ENCODE measurements around the gene IL17B. TPM values are rescaled to one million over a fixed set of nuclear protein-coding genes. Genes with fewer than 3 reads are reported as not detected.

The IL17B gene
- total and polyA plus RNA-seq, 2 of the 8 experiments (the other 6 are each of a cell fraction or from before 2014, with no cell fraction given) = 0.18 TPM; not detected in 1

GRCh38 chr5:149427374-149427773 lies 48.3 kb upstream of the IL17B start:
- ChIA-PET POLR2A (ENCODE audit: partially characterized antibody) (no interaction called here), CTCF (ENCODE audit: partially characterized antibody) (interaction anchor here (1.5 to 22.4 kb wide), 4 partner anchors 16 to 134 kb away, joined by 5 to 1310 read pairs (median 252); partner anchors contain the start of genes IL17B and PCYOX1L)
- no peak for FAIRE-seq
- Histone ChIP-seq H2BK12ac (ENCODE audit: low read depth, low read length) (no peak overlapping the region), H4K5ac (ENCODE audit: insufficient read length, low read depth, low read length) (no peak overlapping the region), H4K91ac (replicated peaks; ENCODE audit: insufficient read length, low read length) (no peak overlapping the region), H3K23me2 (ENCODE audit: low read depth, low read length) (no peaks in the 10 kb centered on the region), H3K4me2 (ENCODE audit: insufficient read depth in 1 of 2, low read depth in 2 of 2, low read length in 2 of 2) (no peak overlapping the region), H2BK5ac (ENCODE audit: low read depth, low read length) (no peak overlapping the region), H3K27ac (ENCODE audit: low read depth, low read length) (no peak overlapping the region), H3K27me3 (replicated peaks in 1 of 4; ENCODE audit: control insufficient read depth in 3 of 4, extremely low read depth in 1 of 4, insufficient read depth in 3 of 4, low read length in 3 of 4) (no peaks in the 10 kb centered on the region), H3K36me3 (ENCODE audit: control insufficient read depth in 2 of 4, insufficient read depth in 4 of 4, low read length in 3 of 4) (no peaks in the 10 kb centered on the region), H3K9me3 (ENCODE audit: insufficient read depth in 2 of 2, low read depth in 1 of 2, low read length in 1 of 2) (no peaks in the 10 kb centered on the region), H3K56ac (replicated peaks; ENCODE audit: insufficient read length, low read depth, low read length) (no peak overlapping the region), H3K9ac (replicated peaks in 1 of 4; ENCODE audit: extremely low read depth in 1 of 4, low read depth in 3 of 4, low read length in 3 of 4) (no peak overlapping the region), H3K4me3 (ENCODE audit: extremely low read depth in 1 of 4, insufficient read depth in 2 of 4, low read depth in 3 of 4, low read length in 4 of 4) (no peak overlapping the region), H4K20me1 (replicated peaks in 1 of 2; ENCODE audit: control insufficient read depth in 1 of 2, insufficient read depth in 2 of 2, low read length in 2 of 2) (no peaks in the 10 kb centered on the region), H2BK120ac (replicated peaks; ENCODE audit: low read depth, low read length) (no peak overlapping the region), H3K79me1 (ENCODE audit: low read depth, low read length) (no peaks in the 10 kb centered on the region), H4K8ac (ENCODE audit: extremely low read depth, insufficient read depth, low read length) (no peak overlapping the region), H3K18ac (ENCODE audit: extremely low read depth, low read length) (no peak overlapping the region), H2BK20ac (ENCODE audit: low read length) (no peak overlapping the region), H3K23ac (ENCODE audit: insufficient read length) (no peak overlapping the region), H2BK15ac (ENCODE audit: low read length) (no peak overlapping the region), H2AK5ac (ENCODE audit: low read depth, low read length) (no peak overlapping the region), H3K4me1 (replicated peaks in 1 of 4; ENCODE audit: control insufficient read depth in 3 of 4, insufficient read depth in 4 of 4, low read length in 3 of 4) (peaks cover 10 to 24% (median 21%) of the 10 kb centered on the region in 4 experiments; a peak in 6 of 7 replicates), H2AFZ (ENCODE audit: low read length) (no peak overlapping the region), H3K79me2 (ENCODE audit: control insufficient read depth in 1 of 2, insufficient read depth in 2 of 2, low read length in 2 of 2) (no peaks in the 10 kb centered on the region), H3K14ac (ENCODE audit: insufficient read length) (no peak overlapping the region), H3K4ac (replicated peaks; ENCODE audit: insufficient read length, low read depth, low read length) (no peak overlapping the region)
- 81% methylated on average over 4 of the region's 4 CpGs; no CpG with 5 or more reads in 1 of the 2 experiments for WGBS, 2 experiments (ENCODE audit: extremely low coverage in 1 of 2, insufficient coverage in 1 of 2, insufficient read length in 1 of 2, insufficient replicate concordance in 2 of 2, low coverage in 1 of 2, low lambda C conversion rate in 2 of 2, missing lambda C conversion rate in 1 of 2)
- no peak for DNase-seq (ENCODE audit: low read depth in 1 of 2, low spot score in 2 of 2)
- TF ChIP-seq RAD21 (IDR thresholded peaks at IDR 0.05 in 1 of 2, conservative IDR thresholded peaks at IDR 0.05 in 1 of 2; ENCODE audit: low read depth in 2 of 2, low read length in 2 of 2) = no peak
- TF ChIP-seq PHF8 (conservative IDR thresholded peaks at IDR 0.05; ENCODE audit: low read depth, low read length) = no peak
- no peak for TF ChIP-seq EGR1 (IDR thresholded peaks at IDR 0.05; ENCODE audit: borderline replicate concordance, low read depth, low read length)
- TF ChIP-seq ATF2 (IDR thresholded peaks at IDR 0.05; ENCODE audit: low read length) = no peak
- TF ChIP-seq HDAC6 (IDR thresholded peaks at IDR 0.05; ENCODE audit: low read depth, low read length) = no peak
- TF ChIP-seq, protein P1, sequence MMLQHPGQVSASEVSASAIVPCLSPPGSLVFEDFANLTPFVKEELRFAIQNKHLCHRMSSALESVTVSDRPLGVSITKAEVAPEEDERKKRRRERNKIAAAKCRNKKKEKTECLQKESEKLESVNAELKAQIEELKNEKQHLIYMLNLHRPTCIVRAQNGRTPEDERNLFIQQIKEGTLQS (IDR thresholded peaks at IDR 0.05; ENCODE audit: insufficient read depth, low read depth, low read length) = no peak
- no peak for TF ChIP-seq RXRA (IDR thresholded peaks at IDR 0.05; ENCODE audit: insufficient read depth, low read depth, low read length)
- TF ChIP-seq SAP30 (IDR thresholded peaks at IDR 0.05; ENCODE audit: insufficient read depth, insufficient replicate concordance, low read length) = no peak
- no peak for TF ChIP-seq NRF1 (IDR thresholded peaks at IDR 0.05; ENCODE audit: low read depth, low read length)
- no peak for TF ChIP-seq EZH2 (IDR thresholded peaks at IDR 0.05; ENCODE audit: low read depth, low read length, severe bottlenecking)
- no peak for TF ChIP-seq FOSL1 (IDR thresholded peaks at IDR 0.05; ENCODE audit: insufficient read depth, low read depth, low read length)

Measured in H1 (cell line).